ENCODE results near the gene FOXB1. TPM values are rescaled to one million over a fixed set of nuclear protein-coding genes. Genes with fewer than 3 reads are reported as not detected.

FOXB1 gene
- not detected for polyA plus RNA-seq (2012; ENCODE audit: insufficient read depth, insufficient read length, low read depth)

GRCh38 chr15:60004009-60004845 lies at the start of gene FOXB1:
Gene FOXB1 (plus strand): TSS chr15:60004311. CDS start chr15:60004964, 653 bp downstream.
- Histone ChIP-seq H3K9me3 (no peaks in the 10 kb centered on the region), H3K4me1 (no peaks in the 10 kb centered on the region), H3K36me3 (no peaks in the 10 kb centered on the region), H3K4me3 (ENCODE audit: low read depth, low read length) (no peak within 1 kb of the TSS), H3K27me3 (peaks cover 98% of the 10 kb centered on the region)
- no peak for DNase-seq
- TF ChIP-seq CTCF (IDR thresholded peaks at IDR 0.05; ENCODE audit: low read depth, low read length) = no peak

- no peak for DNase-seq
- H3K4me3 ChIP-seq (ENCODE audit: low read depth, low read length) = no peak overlapping the region
These were observed 45.8 kb upstream of the FOXB1 start for GRCh38 chr15:59958288-59958687.

GRCh38 chr15:59960318-59960717 lies 43.8 kb upstream of the FOXB1 start:
- Histone ChIP-seq H3K4me3 (ENCODE audit: low read depth, low read length) (no peak overlapping the region), H3K9me3 (no peaks in the 10 kb centered on the region), H3K36me3 (no peaks in the 10 kb centered on the region), H3K4me1 (no peaks in the 10 kb centered on the region), H3K27me3 (peaks cover 6% of the 10 kb centered on the region; the same call in 1 of the 2 replicates)
- TF ChIP-seq CTCF (IDR thresholded peaks at IDR 0.05; ENCODE audit: low read depth, low read length) = no peak
- no peak for DNase-seq

More at GRCh38 chr15:59958288-59958687, 45.8 kb upstream of the FOXB1 start:
- no peaks in the 10 kb centered on the region for H3K36me3 ChIP-seq
- peaks cover 6% of the 10 kb centered on the region for H3K27me3 ChIP-seq
- no peak for TF ChIP-seq CTCF (IDR thresholded peaks at IDR 0.05; ENCODE audit: low read depth, low read length)
- no peaks in the 10 kb centered on the region for H3K9me3 ChIP-seq
- H3K4me1 ChIP-seq = no peaks in the 10 kb centered on the region

- Histone ChIP-seq H3K27me3 (peaks cover 13% of the 10 kb centered on the region), H3K9me3 (no peaks in the 10 kb centered on the region), H3K36me3 (no peaks in the 10 kb centered on the region), H3K4me1 (no peaks in the 10 kb centered on the region), H3K4me3 (ENCODE audit: low read depth, low read length) (no peak overlapping the region)
- TF ChIP-seq CTCF (IDR thresholded peaks at IDR 0.05; ENCODE audit: low read depth, low read length) = no peak
- DNase-seq = no peak
These were observed 40.8 kb upstream of the FOXB1 start for GRCh38 chr15:59963322-59963721.

- H3K27me3 ChIP-seq = peaks cover 18% of the 10 kb centered on the region
- TF ChIP-seq CTCF (IDR thresholded peaks at IDR 0.05; ENCODE audit: low read depth, low read length) = no peak
These were observed 40.2 kb upstream of the FOXB1 start for GRCh38 chr15:59963925-59964324.

GRCh38 chr15:59965741-59966140 lies 38.4 kb upstream of the FOXB1 start:
- DNase-seq = no peak
- no peak for TF ChIP-seq CTCF (IDR thresholded peaks at IDR 0.05; ENCODE audit: low read depth, low read length)

More at GRCh38 chr15:59963925-59964324, 40.2 kb upstream of the FOXB1 start:
- H3K36me3 ChIP-seq = no peaks in the 10 kb centered on the region
- DNase-seq = no peak
- H3K9me3 ChIP-seq = no peaks in the 10 kb centered on the region
- no peak overlapping the region for H3K4me3 ChIP-seq (ENCODE audit: low read depth, low read length)
- H3K4me1 ChIP-seq = no peaks in the 10 kb centered on the region

More at GRCh38 chr15:59965741-59966140, 38.4 kb upstream of the FOXB1 start:
- Histone ChIP-seq H3K4me3 (ENCODE audit: low read depth, low read length) (no peak overlapping the region), H3K36me3 (no peaks in the 10 kb centered on the region), H3K4me1 (no peaks in the 10 kb centered on the region), H3K9me3 (no peaks in the 10 kb centered on the region), H3K27me3 (peaks cover 28% of the 10 kb centered on the region)

Data from BE2C (cell line).